PC-3 (cell line): Measurements from ENCODE around the gene IL17REL. TPM values are rescaled to one million over a fixed set of nuclear protein-coding genes. Genes with fewer than 3 reads are reported as not detected.

Experiments
- ATAC-seq: fragments of 200-7000 bp; cut with Tn5 transposase; 2 replicates; pipeline ENCODE4 v1.9.1; 2020; ENCODE audit warnings: mild to moderate bottlenecking, moderate library complexity
- BruUV-seq: library from RNA; stranded (reverse); fragments of 400-500 nt; replicated peaks from 2 replicates; lab custom pipeline; 2021; lab: Mats Ljungman, UMichigan
- CTCF ChIA-PET: fragments of 300-600 bp; sonication (Branson Sonifier 250); formaldehyde crosslinking; loops from one replicate; lab custom pipeline; 2022; ENCODE audit warnings: antibody characterized with exemption; lab: Charles Lee
- POLR2A ChIA-PET: fragments of 300-600 bp; sonication (Branson Sonifier 250); formaldehyde crosslinking; loops from one replicate; lab custom pipeline; 2022; ENCODE audit warnings: antibody characterized with exemption; ENCODE audit not compliant: unreplicated experiment; lab: Charles Lee
- DNase-seq: peaks from one replicate; pipeline ENCODE4 v3.0.0-alpha.2; 2015
- H2AFZ ChIP-seq: fragments of 300-600 bp; sonication (generic); 2 replicates; pipeline ENCODE4 v1.6.0; 2016; ENCODE audit warnings: antibody characterized with exemption, low read length
- H3F3A ChIP-seq: fragments of 300-600 bp; sonication (generic); one replicate; pipeline ENCODE4 v1.6.0; 2017; ENCODE audit warnings: antibody characterized with exemption, low read length, control low read depth, mild to moderate bottlenecking; ENCODE audit not compliant: unreplicated experiment
- H3K27ac ChIP-seq: fragments of 300-600 bp; sonication (generic); 2 replicates; pipeline ENCODE4 v1.5.1; 2016; ENCODE audit warnings: mild to moderate bottlenecking, low read length
- H3K27me3 ChIP-seq: fragments of 300-600 bp; sonication (generic); 2 replicates; pipeline ENCODE4 v1.6.1; 2016; ENCODE audit warnings: low read length, mixed read lengths
- H3K36me3 ChIP-seq: fragments of 300-600 bp; sonication (generic); 2 replicates; pipeline ENCODE4 v1.6.1; 2016; ENCODE audit warnings: low read depth, mixed run types, low read length, mixed read lengths
- H3K4me1 ChIP-seq: fragments of 300-600 bp; sonication (generic); 2 replicates; pipeline ENCODE4 v1.5.1; 2016; ENCODE audit warnings: low read length; ENCODE audit not compliant: insufficient read depth
- H3K4me2 ChIP-seq: fragments of 300-600 bp; sonication (generic); 2 replicates; pipeline ENCODE4 v1.6.0; 2016; ENCODE audit warnings: low read length
- H3K4me3 ChIP-seq: fragments of 300-600 bp; sonication (generic); 2 replicates; pipeline ENCODE4 v1.5.1; 2016; ENCODE audit warnings: mild to moderate bottlenecking, low read length, mixed read lengths
- H3K79me2 ChIP-seq: fragments of 300-600 bp; sonication (generic); 2 replicates; pipeline ENCODE4 v1.6.1; 2017; ENCODE audit warnings: low read length, mixed read lengths
- H3K9ac ChIP-seq: fragments of 300-600 bp; sonication (generic); 2 replicates; pipeline ENCODE4 v1.6.0; 2016; ENCODE audit warnings: mild to moderate bottlenecking, low read length
- H3K9me2 ChIP-seq: fragments of 300-600 bp; sonication (generic); replicated peaks from 2 replicates; pipeline ENCODE4 v1.6.1; 2016; ENCODE audit warnings: mixed run types, low read length, mixed read lengths
- H3K9me3 ChIP-seq: fragments of 300-600 bp; sonication (generic); 2 replicates; pipeline ENCODE4 v1.6.1; 2016; ENCODE audit warnings: low read length, mixed read lengths
- H4K20me1 ChIP-seq: fragments of 300-600 bp; sonication (generic); 2 replicates; pipeline ENCODE4 v1.6.1; 2016; ENCODE audit warnings: low read length, mixed read lengths
- EZH2 ChIP-seq: fragments of 300-600 bp; sonication (generic); IDR thresholded peaks from one replicate; pipeline ENCODE4 v1.6.1; 2017; ENCODE audit warnings: antibody characterized with exemption, mild to moderate bottlenecking, low read length; ENCODE audit not compliant: unreplicated experiment
- EZH2phosphoT487 ChIP-seq: fragments of 300-600 bp; sonication (generic); IDR thresholded peaks from 2 replicates; pipeline ENCODE4 v1.6.1; 2018; ENCODE audit warnings: mild to moderate bottlenecking, antibody characterized with exemption, low read length, borderline replicate concordance
- intact Hi-C: fragments of 100-400 bp; cut with micrococcal nuclease; formaldehyde crosslinking; loops from 2 replicates; pipeline ENCODE4 v1.9.0; 2023
- total RNA-seq: library from RNA; depleted of rRNA; stranded (reverse); fragments of >200 nt; gene quantifications from 2 replicates; pipeline ENCODE4 v1.2.3, GENCODE V29; 2014
- TF ChIP-seq, protein P1 (sequence below): fragments of 300-600 bp; sonication (generic); conservative IDR thresholded peaks from 2 replicates; pipeline ENCODE4 v1.5.1; 2017; ENCODE audit warnings: antibody characterized with exemption, low read depth, mild to moderate bottlenecking, low read length

The IL17REL gene
- total RNA-seq, 1 experiment from 2014 or later, result 0.04 TPM

GRCh38 chr22:50016988-50017700 is 4.6 kb upstream of the IL17REL start:
- BruUV-seq, result no TSS peak
- H3K79me2 ChIP-seq, result no peaks in the 10 kb centered on the region
- no peaks in the 10 kb centered on the region for H3K27me3 ChIP-seq
- no peak overlapping the region for H3K27ac ChIP-seq
- H2AFZ ChIP-seq, result no peak overlapping the region
- H3K36me3 ChIP-seq, result no peaks in the 10 kb centered on the region
- ChIA-PET CTCF (no interaction called here), POLR2A (no interaction called here)
- H3K9me2 ChIP-seq, result no peaks in the 10 kb centered on the region
- H3K9me3 ChIP-seq, result no peaks in the 10 kb centered on the region
- no peaks in the 10 kb centered on the region for H3F3A ChIP-seq
- TF ChIP-seq EZH2phosphoT487, result no peak
- TF ChIP-seq EZH2, result no peak
- TF ChIP-seq, protein P1, sequence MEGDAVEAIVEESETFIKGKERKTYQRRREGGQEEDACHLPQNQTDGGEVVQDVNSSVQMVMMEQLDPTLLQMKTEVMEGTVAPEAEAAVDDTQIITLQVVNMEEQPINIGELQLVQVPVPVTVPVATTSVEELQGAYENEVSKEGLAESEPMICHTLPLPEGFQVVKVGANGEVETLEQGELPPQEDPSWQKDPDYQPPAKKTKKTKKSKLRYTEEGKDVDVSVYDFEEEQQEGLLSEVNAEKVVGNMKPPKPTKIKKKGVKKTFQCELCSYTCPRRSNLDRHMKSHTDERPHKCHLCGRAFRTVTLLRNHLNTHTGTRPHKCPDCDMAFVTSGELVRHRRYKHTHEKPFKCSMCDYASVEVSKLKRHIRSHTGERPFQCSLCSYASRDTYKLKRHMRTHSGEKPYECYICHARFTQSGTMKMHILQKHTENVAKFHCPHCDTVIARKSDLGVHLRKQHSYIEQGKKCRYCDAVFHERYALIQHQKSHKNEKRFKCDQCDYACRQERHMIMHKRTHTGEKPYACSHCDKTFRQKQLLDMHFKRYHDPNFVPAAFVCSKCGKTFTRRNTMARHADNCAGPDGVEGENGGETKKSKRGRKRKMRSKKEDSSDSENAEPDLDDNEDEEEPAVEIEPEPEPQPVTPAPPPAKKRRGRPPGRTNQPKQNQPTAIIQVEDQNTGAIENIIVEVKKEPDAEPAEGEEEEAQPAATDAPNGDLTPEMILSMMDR, result no peak
- no peak overlapping the region for H3K4me2 ChIP-seq
- intact Hi-C loops, result no loop called here
- DNase-seq (no peak), ATAC-seq (no peak)
- H4K20me1 ChIP-seq, result no peaks in the 10 kb centered on the region
- H3K9ac ChIP-seq, result no peak overlapping the region
- no peak overlapping the region for H3K4me3 ChIP-seq
- H3K4me1 ChIP-seq, result no peaks in the 10 kb centered on the region

DNA sequence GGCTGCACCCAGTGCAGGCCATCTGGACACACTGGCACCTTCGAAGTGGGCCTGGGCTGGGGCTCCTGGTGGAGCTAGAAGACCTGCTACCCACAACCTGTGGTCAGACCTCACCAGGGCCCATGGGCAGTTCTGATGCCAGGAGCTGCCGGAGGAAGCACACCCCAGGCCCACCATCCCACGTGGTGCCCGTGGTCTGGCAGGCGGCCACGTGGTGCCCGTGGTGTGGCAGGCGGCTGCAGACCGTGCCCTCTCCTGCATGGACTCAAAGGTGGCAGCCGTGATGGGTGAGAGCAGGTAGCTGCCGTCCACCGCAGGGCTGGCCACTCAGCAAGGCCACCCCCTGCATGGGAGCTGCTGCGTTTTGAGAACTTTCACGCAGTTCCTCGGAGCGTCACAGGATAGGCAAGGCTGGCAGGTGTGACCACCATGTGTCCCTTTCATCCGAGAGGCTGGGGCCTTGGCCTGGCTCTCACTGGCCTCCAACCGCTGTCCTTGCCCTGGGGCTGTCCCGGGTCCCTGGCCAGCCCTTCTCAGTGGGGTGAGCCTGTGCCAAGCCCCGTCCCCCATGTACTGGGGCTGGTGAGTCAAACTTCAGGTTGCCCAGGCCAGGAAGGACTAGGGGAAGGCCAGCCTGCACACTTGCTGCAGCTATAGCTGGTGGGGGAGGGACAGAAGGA is 3.9 kb upstream of the IL17REL start:
- POLR2A ChIA-PET, result no interaction called here
- H3F3A ChIP-seq, result no peaks in the 10 kb centered on the region
- no peak overlapping the region for H3K27ac ChIP-seq
- no peak overlapping the region for H3K4me3 ChIP-seq
- no peak overlapping the region for H3K9ac ChIP-seq
- no peaks in the 10 kb centered on the region for H3K9me2 ChIP-seq
- TF ChIP-seq, protein P1, result no peak
- TF ChIP-seq EZH2 (no peak), EZH2phosphoT487 (no peak)
- no peak overlapping the region for H2AFZ ChIP-seq
- no peaks in the 10 kb centered on the region for H3K9me3 ChIP-seq
- intact Hi-C loops, result no loop called here
- DNase-seq (no peak), ATAC-seq (no peak)
- no peak overlapping the region for H3K4me2 ChIP-seq
- H3K27me3 ChIP-seq, result no peaks in the 10 kb centered on the region
- no TSS peak for BruUV-seq
- no peaks in the 10 kb centered on the region for H3K4me1 ChIP-seq
- no peaks in the 10 kb centered on the region for H3K36me3 ChIP-seq
- CTCF ChIA-PET, result no interaction called here
- no peaks in the 10 kb centered on the region for H4K20me1 ChIP-seq
- no peaks in the 10 kb centered on the region for H3K79me2 ChIP-seq
